Activated CD8-positive, alpha-beta T cell treated with anti-CD3 and anti-CD28 coated beads for 36 hours (primary cell): Measurements from ENCODE around the gene SRL. TPM values are rescaled to one million over a fixed set of nuclear protein-coding genes. Genes with fewer than 3 reads are reported as not detected.

ENCODE experiments used
- ATAC-seq: fragments of 200-7000 bp; cut with Tn5 transposase; one replicate; pipeline ENCODE4 v1.10.0; 2021; ENCODE audit warnings: mild to moderate bottlenecking, moderate library complexity
- CTCF ChIA-PET: fragments of 350-600 bp; sonication (Branson Sonifier 250); formaldehyde crosslinking; loops from one replicate; lab custom pipeline; 2021; ENCODE audit warnings: antibody characterized with exemption; lab: Charles Lee
- POLR2A ChIA-PET: fragments of 350-600 bp; sonication (Branson Sonifier 250); formaldehyde crosslinking; loops from one replicate; lab custom pipeline; 2021; ENCODE audit warnings: antibody characterized with exemption; lab: Charles Lee
- DNase-seq: peaks from one replicate; pipeline ENCODE4 v3.0.0-alpha.2; 2020
- H3K27ac Mint-ChIP-seq: one replicate; pipeline ENCODE4 v1.8.0; 2021; ENCODE audit warnings: mild to moderate bottlenecking, mixed read lengths
- H3K27me3 Mint-ChIP-seq: one replicate; pipeline ENCODE4 v1.8.0; 2021; ENCODE audit warnings: mixed read lengths
- H3K36me3 Mint-ChIP-seq: one replicate; pipeline ENCODE4 v1.8.0; 2021; ENCODE audit warnings: low read depth, mixed read lengths
- H3K4me1 Mint-ChIP-seq: one replicate; pipeline ENCODE4 v1.8.0; 2021; ENCODE audit warnings: low read depth, mixed read lengths
- H3K4me3 Mint-ChIP-seq: one replicate; pipeline ENCODE4 v1.8.0; 2021; ENCODE audit warnings: mild to moderate bottlenecking, moderate library complexity, mixed read lengths
- H3K9me3 Mint-ChIP-seq: one replicate; pipeline ENCODE4 v1.8.0; 2021; ENCODE audit warnings: mixed read lengths
- intact Hi-C: fragments of 100-400 bp; cut with micrococcal nuclease; formaldehyde crosslinking; loops from one replicate; pipeline ENCODE4 v1.10.0; 2022
- total RNA-seq, 2 experiments: library from RNA; stranded (reverse); gene quantifications; one replicate each; pipeline ENCODE4 v1.2.3, GENCODE V29; 2021
- TF ChIP-seq, protein P1 (sequence below): fragments of 200-600 bp; IDR thresholded peaks from one replicate; pipeline ENCODE4 v1.8.0; 2022; ENCODE audit warnings: antibody characterized with exemption, mild to moderate bottlenecking

Gene SRL
- total RNA-seq, 2 experiments from 2014 or later: not detected

DNA sequence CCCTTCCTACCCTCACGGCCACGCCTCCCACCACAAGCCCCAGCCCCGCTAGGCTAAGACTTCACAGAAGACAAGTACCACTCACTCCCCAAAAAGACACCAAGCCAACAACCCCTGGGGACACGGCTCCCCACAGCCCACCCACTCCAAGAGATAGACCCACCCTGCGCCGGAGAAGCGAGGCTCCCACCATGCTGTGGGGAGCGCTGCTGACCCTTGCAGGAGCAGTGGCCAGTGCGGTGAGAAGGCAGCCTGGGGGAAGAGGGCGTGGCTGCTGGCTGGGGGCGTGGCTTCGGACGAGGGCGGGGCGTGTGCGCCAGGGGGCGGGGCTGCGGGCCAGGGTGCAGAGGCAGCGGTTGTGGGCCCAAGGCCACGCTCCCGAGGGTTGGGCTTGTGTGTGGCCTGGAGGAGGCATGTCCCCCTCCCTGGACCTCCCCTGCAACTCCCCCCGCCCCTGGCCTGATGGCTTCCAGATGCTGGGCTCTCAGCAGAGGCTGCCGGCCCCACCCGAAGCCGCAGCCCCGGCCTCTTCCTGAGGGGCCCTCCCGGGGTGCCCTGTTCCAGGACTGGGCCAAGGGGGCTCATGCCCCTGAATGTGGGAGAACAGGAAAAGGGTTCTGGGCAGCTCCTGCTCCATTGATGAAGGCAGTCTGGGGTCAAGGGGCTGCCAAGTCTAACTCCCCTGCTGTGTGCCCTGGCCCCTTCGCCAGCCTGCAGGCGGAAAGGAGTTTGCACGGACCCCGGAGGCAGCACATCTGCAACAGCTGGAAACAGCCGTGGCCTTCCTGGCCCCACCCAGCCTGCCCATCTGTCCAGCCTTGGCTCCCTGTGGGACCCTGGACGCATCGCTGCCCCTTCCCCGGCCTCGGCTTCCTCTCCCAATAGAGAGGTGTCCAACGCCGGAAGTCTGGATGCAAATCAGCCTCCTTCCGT is 21.9 kb upstream of the SRL start:
- no peaks in the 10 kb centered on the region for H3K9me3 Mint-ChIP-seq
- TF ChIP-seq, protein P1, sequence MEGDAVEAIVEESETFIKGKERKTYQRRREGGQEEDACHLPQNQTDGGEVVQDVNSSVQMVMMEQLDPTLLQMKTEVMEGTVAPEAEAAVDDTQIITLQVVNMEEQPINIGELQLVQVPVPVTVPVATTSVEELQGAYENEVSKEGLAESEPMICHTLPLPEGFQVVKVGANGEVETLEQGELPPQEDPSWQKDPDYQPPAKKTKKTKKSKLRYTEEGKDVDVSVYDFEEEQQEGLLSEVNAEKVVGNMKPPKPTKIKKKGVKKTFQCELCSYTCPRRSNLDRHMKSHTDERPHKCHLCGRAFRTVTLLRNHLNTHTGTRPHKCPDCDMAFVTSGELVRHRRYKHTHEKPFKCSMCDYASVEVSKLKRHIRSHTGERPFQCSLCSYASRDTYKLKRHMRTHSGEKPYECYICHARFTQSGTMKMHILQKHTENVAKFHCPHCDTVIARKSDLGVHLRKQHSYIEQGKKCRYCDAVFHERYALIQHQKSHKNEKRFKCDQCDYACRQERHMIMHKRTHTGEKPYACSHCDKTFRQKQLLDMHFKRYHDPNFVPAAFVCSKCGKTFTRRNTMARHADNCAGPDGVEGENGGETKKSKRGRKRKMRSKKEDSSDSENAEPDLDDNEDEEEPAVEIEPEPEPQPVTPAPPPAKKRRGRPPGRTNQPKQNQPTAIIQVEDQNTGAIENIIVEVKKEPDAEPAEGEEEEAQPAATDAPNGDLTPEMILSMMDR: no peak
- no peaks in the 10 kb centered on the region for H3K27me3 Mint-ChIP-seq
- H3K36me3 Mint-ChIP-seq: peaks cover 33% of the 10 kb centered on the region
- DNase-seq (no peak), ATAC-seq (peak; percentile 50)
- CTCF ChIA-PET: interaction anchor here (7.9 kb wide), 1 partner anchor 9 kb away, joined by 76 read pairs; no protein-coding TSS in a partner anchor
- peaks cover 11% of the 10 kb centered on the region for H3K4me1 Mint-ChIP-seq
- intact Hi-C loops: no loop called here
- H3K4me3 Mint-ChIP-seq: no peak overlapping the region
- H3K27ac Mint-ChIP-seq: no peak overlapping the region
- POLR2A ChIA-PET: interaction anchor here (5.3 kb wide), 1 partner anchor 9 kb away, joined by 39 read pairs; the partner anchor contains the start of gene TFAP4

DNA sequence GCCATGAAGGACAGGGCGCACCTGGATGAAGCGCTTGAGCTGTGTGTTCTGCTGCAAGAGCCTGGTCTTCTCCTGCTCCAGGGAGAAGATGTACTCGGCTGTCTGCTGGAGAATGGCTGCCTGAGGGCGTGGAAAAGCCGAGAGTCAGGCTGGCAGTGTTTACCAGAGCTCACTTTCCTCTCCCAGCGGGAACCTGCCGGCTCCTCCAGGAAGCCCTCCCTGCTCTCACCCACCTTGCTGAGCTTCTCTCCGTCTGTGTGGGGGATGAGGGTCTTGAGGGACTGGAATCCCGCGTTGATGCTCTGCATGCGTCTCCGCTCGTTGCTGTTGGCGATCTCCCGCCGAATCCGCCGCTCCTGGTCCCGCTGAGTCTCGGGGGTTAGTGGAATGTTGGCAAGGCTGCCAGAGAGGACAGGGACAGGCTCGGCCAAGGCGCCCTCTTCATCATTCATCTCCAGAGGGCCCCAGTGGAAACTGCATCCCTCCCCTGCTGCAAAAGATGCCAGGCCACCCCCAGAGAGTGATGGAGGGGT is 20.5 kb upstream of the SRL start:
- Mint-ChIP-seq H3K36me3 (peaks cover 27% of the 10 kb centered on the region), H3K9me3 (no peaks in the 10 kb centered on the region), H3K27ac (no peak overlapping the region), H3K27me3 (no peaks in the 10 kb centered on the region), H3K4me3 (no peak overlapping the region), H3K4me1 (peaks cover 8% of the 10 kb centered on the region)
- POLR2A ChIA-PET: interaction anchor here (5.3 kb wide), 1 partner anchor 10 kb away, joined by 39 read pairs; the partner anchor contains the start of gene TFAP4
- ATAC-seq (no peak), DNase-seq (no peak)
- CTCF ChIA-PET: interaction anchor here (0.7 to 7.9 kb wide), 7 partner anchors 8 to 284 kb away, joined by 3 to 76 read pairs (median 4); partner anchors contain the start of gene TFAP4
- intact Hi-C loops: no loop called here
- TF ChIP-seq, protein P1: no peak

DNA sequence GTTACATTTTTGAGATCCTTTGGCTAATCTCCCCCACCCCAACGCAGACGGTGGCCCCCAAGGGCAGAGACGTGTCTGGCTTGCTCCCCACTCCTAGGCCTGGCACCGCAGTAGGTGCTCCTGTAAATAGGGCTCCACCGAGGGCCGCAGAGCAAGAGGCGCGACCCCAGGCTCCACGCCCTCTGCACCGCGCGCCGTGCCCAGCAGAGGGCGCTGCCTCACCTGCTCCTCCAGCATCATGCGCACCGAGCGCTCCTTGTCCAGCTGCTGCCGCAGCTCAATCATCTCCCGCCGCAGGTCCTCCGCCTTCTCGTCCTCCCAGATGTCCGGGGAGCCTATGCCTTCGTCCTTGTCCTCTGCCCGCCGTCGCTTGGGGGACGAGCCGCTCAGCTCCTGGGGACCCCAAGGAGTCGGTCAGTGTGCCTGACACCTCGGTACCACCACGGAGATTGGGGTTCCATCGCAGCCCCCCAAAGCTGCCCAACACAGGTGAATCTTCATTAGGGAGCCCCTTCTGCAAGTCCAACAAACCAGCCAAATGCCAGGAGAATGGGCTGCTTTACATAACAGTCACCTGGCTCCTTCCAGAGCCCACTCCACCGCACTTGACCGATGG is 19.8 kb upstream of the SRL start:
- intact Hi-C loops: no loop called here
- ATAC-seq (peak; percentile 84), DNase-seq (peak; percentile 57)
- TF ChIP-seq, protein P1: peak; percentile 73
- ChIA-PET CTCF (interaction anchor here (0.7 to 7.9 kb wide), 5 partner anchors 7 to 283 kb away, joined by 3 to 76 read pairs (median 4); partner anchors contain the start of gene TFAP4), POLR2A (interaction anchor here (5.3 kb wide), 1 partner anchor 11 kb away, joined by 39 read pairs; the partner anchor contains the start of gene TFAP4)
- H3K4me1 Mint-ChIP-seq: peaks cover 8% of the 10 kb centered on the region
- H3K36me3 Mint-ChIP-seq: peaks cover 29% of the 10 kb centered on the region
- no peak overlapping the region for H3K27ac Mint-ChIP-seq
- no peaks in the 10 kb centered on the region for H3K9me3 Mint-ChIP-seq
- H3K4me3 Mint-ChIP-seq: no peak overlapping the region
- no peaks in the 10 kb centered on the region for H3K27me3 Mint-ChIP-seq

DNA sequence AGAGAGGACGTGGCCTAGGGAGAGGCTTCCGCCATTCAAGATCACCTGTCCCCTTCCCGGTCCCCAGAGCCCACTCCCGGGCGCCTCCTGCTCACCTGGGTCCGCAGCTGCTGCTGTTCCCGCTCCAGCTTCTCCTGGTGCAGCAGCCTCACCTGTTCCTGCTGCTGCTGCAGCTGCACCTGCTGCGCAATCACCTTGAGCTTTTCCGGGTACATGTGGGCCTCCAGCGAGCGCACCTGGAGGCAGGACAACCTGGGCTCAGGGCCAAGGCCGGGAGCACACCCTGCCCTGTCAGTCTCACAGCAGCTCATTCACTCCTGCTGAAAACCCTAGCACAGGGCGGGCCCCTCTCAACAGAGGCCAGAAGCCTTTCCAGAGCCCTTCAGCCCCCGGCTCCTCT is 18.5 kb upstream of the SRL start:
- Mint-ChIP-seq H3K4me3 (no peak overlapping the region), H3K36me3 (peaks cover 27% of the 10 kb centered on the region), H3K27ac (no peak overlapping the region), H3K27me3 (no peaks in the 10 kb centered on the region), H3K9me3 (no peaks in the 10 kb centered on the region), H3K4me1 (peaks cover 4% of the 10 kb centered on the region)
- POLR2A ChIA-PET: interaction anchor here (5.3 kb wide), 1 partner anchor 12 kb away, joined by 39 read pairs; the partner anchor contains the start of gene TFAP4
- ATAC-seq (no peak), DNase-seq (no peak)
- CTCF ChIA-PET: interaction anchor here (1.0 to 2.8 kb wide), 4 partner anchors 11 to 81 kb away, joined by 3 to 12 read pairs (median 4); no protein-coding TSS in a partner anchor
- intact Hi-C loops: no loop called here
- TF ChIP-seq, protein P1: no peak
